SU-DHL-6 (cell line): ENCODE results near the gene CHMP4B.

Source experiments
- H2AFZ ChIP-seq: fragments of 200-600 bp; sonication (generic); 2 replicates; pipeline ENCODE4 v1.6.1; 2014; ENCODE audit warnings: low read depth, mild to moderate bottlenecking, moderate library complexity, mixed read lengths, antibody characterized with exemption, low read length; ENCODE audit not compliant: severe bottlenecking
- H3F3A ChIP-seq: fragments of 200-600 bp; shearing (Covaris generic); 2 replicates; pipeline ENCODE4 v1.6.0; 2016; ENCODE audit warnings: antibody characterized with exemption, mild to moderate bottlenecking; ENCODE audit not compliant: insufficient read depth
- H3K27ac ChIP-seq: fragments of 200-600 bp; sonication (generic); 2 replicates; pipeline ENCODE4 v1.5.1; 2016; ENCODE audit warnings: low read depth, mild to moderate bottlenecking, low read length, moderate library complexity, mixed read lengths
- H3K27me3 ChIP-seq: fragments of 200-600 bp; sonication (generic), shearing (Covaris generic); 2 replicates; pipeline ENCODE4 v1.6.0; 2014; ENCODE audit warnings: mild to moderate bottlenecking, low read length
- H3K36me3 ChIP-seq: fragments of 200-600 bp; sonication (generic); 2 replicates; pipeline ENCODE4 v1.6.1; 2014; ENCODE audit warnings: mild to moderate bottlenecking, low read length, mixed read lengths
- H3K4me2 ChIP-seq: fragments of 300-600, 200-600 bp; shearing (Covaris generic), sonication (generic); 2 replicates; pipeline ENCODE4 v1.6.0; 2014; ENCODE audit warnings: low read length, low read depth, mild to moderate bottlenecking; ENCODE audit not compliant: poor library complexity, severe bottlenecking
- H3K4me3 ChIP-seq: fragments of 200-600 bp; sonication (generic); 2 replicates; pipeline ENCODE4 v1.5.1; 2014; ENCODE audit warnings: antibody characterized with exemption, low read length, mild to moderate bottlenecking, mixed read lengths; ENCODE audit not compliant: insufficient read depth, poor library complexity, severe bottlenecking
- H3K79me2 ChIP-seq: fragments of 200-600 bp; sonication (generic); 2 replicates; pipeline ENCODE4 v1.6.1; 2014; ENCODE audit warnings: mild to moderate bottlenecking, low read length, moderate library complexity; ENCODE audit not compliant: insufficient read depth
- H3K9ac ChIP-seq: fragments of 200-600 bp; sonication (generic); 2 replicates; pipeline ENCODE4 v1.7.0; 2014; ENCODE audit warnings: mild to moderate bottlenecking, low read length
- H3K9me2 ChIP-seq: fragments of 200-600 bp; sonication (generic); replicated peaks from 2 replicates; pipeline ENCODE4 v1.6.1; 2014; ENCODE audit warnings: low read length; ENCODE audit not compliant: insufficient read depth
- H3K9me3 ChIP-seq: fragments of 200-600 bp; sonication (generic); 2 replicates; pipeline ENCODE4 v1.6.1; 2014; ENCODE audit warnings: low read length, mixed read lengths; ENCODE audit not compliant: insufficient read depth
- H4K20me1 ChIP-seq: fragments of 200-600 bp; sonication (generic); 2 replicates; pipeline ENCODE4 v1.6.1; 2014; ENCODE audit warnings: low read depth, mild to moderate bottlenecking, antibody characterized with exemption, low read length, moderate library complexity, mixed read lengths
- CTCF ChIP-seq: fragments of 200-600 bp; sonication (generic); IDR thresholded peaks from one replicate; pipeline ENCODE4 v1.5.1; 2017; ENCODE audit warnings: antibody characterized with exemption, mild to moderate bottlenecking, low read length, moderate library complexity; ENCODE audit not compliant: insufficient read depth, poor library complexity, severe bottlenecking
- EZH2phosphoT487 ChIP-seq: fragments of 200-600 bp; sonication (generic), shearing (Covaris generic); conservative IDR thresholded peaks from 2 replicates; pipeline ENCODE4 v1.6.1; 2018; ENCODE audit warnings: mild to moderate bottlenecking, antibody characterized with exemption, low read length, moderate library complexity, mixed read lengths

CHMP4B gene

GRCh38 chr20:33840160-33840559, 29.0 kb downstream of the CHMP4B start:
- no peak overlapping the region for H3K9ac ChIP-seq
- H3K9me3 ChIP-seq = no peaks in the 10 kb centered on the region
- H3F3A ChIP-seq = peaks cover 12% of the 10 kb centered on the region
- H3K36me3 ChIP-seq = no peaks in the 10 kb centered on the region; the same call in 1 of the 2 replicates
- H3K4me3 ChIP-seq = no peak overlapping the region
- H3K9me2 ChIP-seq = no peaks in the 10 kb centered on the region
- H3K79me2 ChIP-seq = peaks cover 100% of the 10 kb centered on the region
- H2AFZ ChIP-seq = no peak overlapping the region
- H3K27me3 ChIP-seq = no peaks in the 10 kb centered on the region
- H3K27ac ChIP-seq = no peak overlapping the region
- no peaks in the 10 kb centered on the region; the same call in 1 of the 2 replicates for H4K20me1 ChIP-seq
- TF ChIP-seq CTCF (no peak), EZH2phosphoT487 (no peak)
- H3K4me2 ChIP-seq = no peak overlapping the region

GRCh38 chr20:33840759-33841435, 29.7 kb downstream of the CHMP4B start:
- Histone ChIP-seq H3K9me3 (no peaks in the 10 kb centered on the region), H3K9ac (no peak overlapping the region), H3K36me3 (no peaks in the 10 kb centered on the region), H4K20me1 (no peaks in the 10 kb centered on the region; the same call in 1 of the 2 replicates), H3F3A (peaks cover 12% of the 10 kb centered on the region), H3K4me3 (no peak overlapping the region), H3K27ac (no peak overlapping the region), H2AFZ (no peak overlapping the region), H3K4me2 (no peak overlapping the region), H3K9me2 (no peaks in the 10 kb centered on the region), H3K27me3 (no peaks in the 10 kb centered on the region), H3K79me2 (peaks cover 100% of the 10 kb centered on the region)
- TF ChIP-seq EZH2phosphoT487 (no peak), CTCF (no peak)

GRCh38 chr20:33841436-33841799, 30.3 kb downstream of the CHMP4B start:
- peaks cover 100% of the 10 kb centered on the region for H3K79me2 ChIP-seq
- H3K36me3 ChIP-seq = no peaks in the 10 kb centered on the region
- H3K27me3 ChIP-seq = no peaks in the 10 kb centered on the region
- TF ChIP-seq EZH2phosphoT487 (no peak), CTCF (no peak)
- peaks cover 12% of the 10 kb centered on the region for H3F3A ChIP-seq
- H3K4me2 ChIP-seq = no peak overlapping the region
- H3K27ac ChIP-seq = no peak overlapping the region
- H3K9me3 ChIP-seq = no peaks in the 10 kb centered on the region
- no peak overlapping the region for H2AFZ ChIP-seq
- H3K9ac ChIP-seq = no peak overlapping the region
- H3K9me2 ChIP-seq = no peaks in the 10 kb centered on the region
- H4K20me1 ChIP-seq = no peaks in the 10 kb centered on the region; the same call in 1 of the 2 replicates
- H3K4me3 ChIP-seq = no peak overlapping the region
